Prostate gland (tissue), 2 donors: ENCODE data around the gene FAM110D.

Experiments used
- POLR2A ChIP-seq: fragments of 450-650 bp; IDR thresholded peaks from one replicate; pipeline ENCODE4 v1.6.1; 2016; ENCODE audit warnings: antibody characterized with exemption, mild to moderate bottlenecking
- POLR2AphosphoS5 ChIP-seq: sonication (generic); formaldehyde crosslinking; IDR thresholded peaks from one replicate; pipeline ENCODE4 v1.6.1; 2017; ENCODE audit warnings: antibody characterized with exemption
- TF ChIP-seq, protein P1 (sequence below), 4 experiments: fragments of 200-600 bp in 2 of 4; fragments of 450-650 bp in 2 of 4; sonication (generic) in 2 of 4; IDR thresholded peaks; 1 replicate in 3 of 4; 2 replicates in 1 of 4; pipeline ENCODE4 v1.5.1; 2016 to 2019; ENCODE audit warnings: antibody characterized with exemption in 4 of 4, mild to moderate bottlenecking in 2 of 4, moderate library complexity in 2 of 4

DNA sequence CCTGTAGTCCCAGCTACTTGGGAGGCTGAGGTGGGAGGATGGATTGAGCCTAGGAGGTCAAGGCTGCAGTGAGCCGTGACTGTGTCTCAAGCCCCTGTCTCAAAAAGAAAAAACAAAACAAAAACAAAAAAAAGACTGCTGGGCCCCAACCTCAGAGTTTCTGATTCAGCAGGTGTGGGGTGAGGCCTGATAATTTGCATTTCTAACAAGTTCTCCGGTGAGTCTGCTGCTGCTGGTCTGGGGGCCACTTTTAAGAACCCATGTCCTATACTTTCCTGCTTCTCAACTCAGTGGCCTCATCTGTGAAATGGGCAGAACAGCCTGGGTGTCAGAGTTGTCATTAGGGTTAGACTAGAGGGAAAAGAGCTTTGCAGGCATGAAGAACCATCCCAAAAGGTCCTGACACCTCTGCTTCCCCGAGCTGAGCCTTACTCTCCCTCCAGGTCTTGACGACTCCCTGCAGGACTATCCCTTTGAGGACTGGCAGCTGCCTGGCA, 21.2 kb downstream of the FAM110D start:
- TF ChIP-seq POLR2A (no peak), POLR2AphosphoS5 (no peak)
- TF ChIP-seq, protein P1, sequence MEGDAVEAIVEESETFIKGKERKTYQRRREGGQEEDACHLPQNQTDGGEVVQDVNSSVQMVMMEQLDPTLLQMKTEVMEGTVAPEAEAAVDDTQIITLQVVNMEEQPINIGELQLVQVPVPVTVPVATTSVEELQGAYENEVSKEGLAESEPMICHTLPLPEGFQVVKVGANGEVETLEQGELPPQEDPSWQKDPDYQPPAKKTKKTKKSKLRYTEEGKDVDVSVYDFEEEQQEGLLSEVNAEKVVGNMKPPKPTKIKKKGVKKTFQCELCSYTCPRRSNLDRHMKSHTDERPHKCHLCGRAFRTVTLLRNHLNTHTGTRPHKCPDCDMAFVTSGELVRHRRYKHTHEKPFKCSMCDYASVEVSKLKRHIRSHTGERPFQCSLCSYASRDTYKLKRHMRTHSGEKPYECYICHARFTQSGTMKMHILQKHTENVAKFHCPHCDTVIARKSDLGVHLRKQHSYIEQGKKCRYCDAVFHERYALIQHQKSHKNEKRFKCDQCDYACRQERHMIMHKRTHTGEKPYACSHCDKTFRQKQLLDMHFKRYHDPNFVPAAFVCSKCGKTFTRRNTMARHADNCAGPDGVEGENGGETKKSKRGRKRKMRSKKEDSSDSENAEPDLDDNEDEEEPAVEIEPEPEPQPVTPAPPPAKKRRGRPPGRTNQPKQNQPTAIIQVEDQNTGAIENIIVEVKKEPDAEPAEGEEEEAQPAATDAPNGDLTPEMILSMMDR (IDR thresholded peaks at IDR 0.05): no peak
